Erythroblast (primary cell): Measurements from ENCODE around the gene FTO.

ENCODE experiments used
- GATA1 ChIP-seq: IDR thresholded peaks from 2 replicates; pipeline ENCODE4 v1.6.1; 2011; ENCODE audit warnings: low read depth, mild to moderate bottlenecking, control low read depth, low read length, moderate library complexity
- POLR2A ChIP-seq: IDR thresholded peaks from 2 replicates; pipeline ENCODE4 v1.6.1; 2011; ENCODE audit warnings: mild to moderate bottlenecking, low read length

GRCh38 chr16:54125751-54126655 is 422.0 kb downstream of the FTO start:
- TF ChIP-seq POLR2A, result no peak
- TF ChIP-seq GATA1, result no peak
